A673 (cell line): ENCODE data around the gene CFAP210. TPM values are rescaled to one million over a fixed set of nuclear protein-coding genes. Genes with fewer than 3 reads are reported as not detected.

Source experiments
- BruUV-seq: library from RNA; stranded (reverse); fragments of 400-500 nt; replicated peaks from 2 replicates; lab custom pipeline; 2021; lab: Mats Ljungman, UMichigan
- CTCF ChIA-PET: fragments of 300-600 bp; sonication (Branson Sonifier 250); formaldehyde crosslinking; loops from one replicate; lab custom pipeline; 2022; ENCODE audit warnings: antibody characterized with exemption; lab: Charles Lee
- POLR2A ChIA-PET: fragments of 300-600 bp; sonication (Branson Sonifier 250); formaldehyde crosslinking; loops from one replicate; lab custom pipeline; 2022; ENCODE audit warnings: antibody characterized with exemption; ENCODE audit not compliant: low non-redundant PET; lab: Charles Lee
- DNase-seq: peaks from one replicate; pipeline ENCODE4 v3.0.0-alpha.2; 2015; ENCODE audit warnings: low spot score
- H3K27ac ChIP-seq: fragments of 200-600 bp; sonication (generic); 2 replicates; pipeline ENCODE4 v1.5.1; 2016; ENCODE audit warnings: mixed run types, low read depth, mild to moderate bottlenecking, mixed read lengths, antibody characterized with exemption, low read length; ENCODE audit not compliant: poor library complexity, severe bottlenecking
- H3K27me3 ChIP-seq: fragments of 200-600 bp; sonication (generic); replicated peaks from 2 replicates; pipeline ENCODE4 v1.6.1; 2017; ENCODE audit warnings: mixed run types, low read depth, mild to moderate bottlenecking, mixed read lengths, antibody characterized with exemption, low read length; ENCODE audit not compliant: insufficient read depth, poor library complexity
- H3K36me3 ChIP-seq: fragments of 200-600 bp; sonication (generic); 2 replicates; pipeline ENCODE4 v1.6.1; 2016; ENCODE audit warnings: mixed run types, mild to moderate bottlenecking, mixed read lengths, antibody characterized with exemption, low read length; ENCODE audit not compliant: insufficient read depth, poor library complexity, severe bottlenecking
- H3K4me1 ChIP-seq: fragments of 200-600 bp; sonication (generic); 2 replicates; pipeline ENCODE4 v1.6.1; 2017; ENCODE audit warnings: mixed run types, mild to moderate bottlenecking, mixed read lengths, antibody characterized with exemption, low read length; ENCODE audit not compliant: insufficient read depth, poor library complexity, severe bottlenecking
- H3K4me3 ChIP-seq: fragments of 200-600 bp; sonication (generic); 2 replicates; pipeline ENCODE4 v1.5.1; 2016; ENCODE audit warnings: low read depth, mixed run types, mild to moderate bottlenecking, mixed read lengths, low read length; ENCODE audit not compliant: poor library complexity, severe bottlenecking
- H3K9me3 ChIP-seq: fragments of 200-600 bp; sonication (generic); 2 replicates; pipeline ENCODE4 v1.6.1; 2016; ENCODE audit warnings: mixed run types, low read depth, mild to moderate bottlenecking, mixed read lengths, antibody characterized with exemption, low read length; ENCODE audit not compliant: poor library complexity, severe bottlenecking
- CTCF ChIP-seq: fragments of 300-800, 200-600 bp; sonication (generic); conservative IDR thresholded peaks from 2 replicates; pipeline ENCODE4 v1.5.1; 2017; ENCODE audit warnings: low read depth, mild to moderate bottlenecking, antibody characterized with exemption, low read length, moderate library complexity, mixed read lengths
- EZH2 ChIP-seq: fragments of 200-600 bp; sonication (generic); IDR thresholded peaks from 2 replicates; pipeline ENCODE4 v1.6.1; 2017; ENCODE audit warnings: borderline replicate concordance, low read depth, mild to moderate bottlenecking, mixed read lengths, antibody characterized with exemption, low read length; ENCODE audit not compliant: poor library complexity, severe bottlenecking
- intact Hi-C: fragments of 100-400 bp; cut with micrococcal nuclease; formaldehyde crosslinking; loops from one replicate; pipeline ENCODE4 v1.10.0; 2022; ENCODE audit not compliant: unreplicated experiment
- total RNA-seq: library from RNA; stranded (reverse); gene quantifications from 2 replicates; pipeline ENCODE4 v1.2.3, GENCODE V29; 2021

Gene CFAP210
- total RNA-seq, 1 experiment from 2014 or later = 0.37 TPM

- Histone ChIP-seq H3K27ac (no peak overlapping the region), H3K36me3 (no peaks in the 10 kb centered on the region), H3K4me3 (no peak overlapping the region), H3K27me3 (no peaks in the 10 kb centered on the region), H3K9me3 (no peaks in the 10 kb centered on the region), H3K4me1 (peaks cover 4% of the 10 kb centered on the region)
- intact Hi-C loops = no loop called here
- no peak for DNase-seq
- CTCF ChIA-PET = no interaction called here
- TF ChIP-seq EZH2 = no peak
- POLR2A ChIA-PET = no interaction called here
- BruUV-seq = no TSS peak
Observed at GRCh38 chr2:169696381-169696780, 2.2 kb upstream of the CFAP210 start.

GRCh38 chr2:169694894-169695260, 672 bp upstream of the CFAP210 start:
- H3K4me1 ChIP-seq = peaks cover 4% of the 10 kb centered on the region
- ChIA-PET CTCF (interaction anchor here (0.6 kb wide), 1 partner anchor 55 kb away, joined by 3 read pairs; no protein-coding TSS in a partner anchor), POLR2A (no interaction called here)
- DNase-seq = no peak
- TF ChIP-seq CTCF (no peak), EZH2 (no peak)
- no TSS peak for BruUV-seq
- no peaks in the 10 kb centered on the region for H3K36me3 ChIP-seq
- no peaks in the 10 kb centered on the region for H3K27me3 ChIP-seq
- H3K27ac ChIP-seq = peak overlapping the region; percentile 71
- intact Hi-C loops = no loop called here
- H3K9me3 ChIP-seq = no peaks in the 10 kb centered on the region
- H3K4me3 ChIP-seq = peak overlapping the region; percentile 69

- POLR2A ChIA-PET = no interaction called here
- Histone ChIP-seq H3K4me1 (peaks cover 4% of the 10 kb centered on the region), H3K27ac (no peak overlapping the region), H3K36me3 (no peaks in the 10 kb centered on the region), H3K9me3 (no peaks in the 10 kb centered on the region), H3K4me3 (peak overlapping the region; percentile 69), H3K27me3 (no peaks in the 10 kb centered on the region)
- no TSS peak for BruUV-seq
- intact Hi-C loops = no loop called here
- peak; percentile 42 for TF ChIP-seq CTCF
- no peak for TF ChIP-seq EZH2
- DNase-seq = peak; percentile 35
- CTCF ChIA-PET = no interaction called here
Observed at GRCh38 chr2:169693360-169693759, 845 bp downstream of the CFAP210 start.

GRCh38 chr2:169692718-169693117, 1.5 kb downstream of the CFAP210 start:
- BruUV-seq = TSS peak; percentile 60
- DNase-seq = no peak
- TF ChIP-seq CTCF (no peak), EZH2 (no peak)
- ChIA-PET CTCF (no interaction called here), POLR2A (no interaction called here)
- intact Hi-C loops = no loop called here
- Histone ChIP-seq H3K27me3 (no peaks in the 10 kb centered on the region), H3K4me3 (no peak overlapping the region), H3K9me3 (no peaks in the 10 kb centered on the region), H3K36me3 (no peaks in the 10 kb centered on the region), H3K4me1 (peaks cover 4% of the 10 kb centered on the region), H3K27ac (no peak overlapping the region)
